DOHH2 (cell line): Measurements from ENCODE around the gene METTL23.
"Not testable (repeated sequence)": the region's sequence is repeated elsewhere in the genome, so short reads cannot be mapped to it uniquely, and the experiment has no call there.

ENCODE experiments used
- H3F3A ChIP-seq: fragments of 200-600 bp; sonication (generic), shearing (Covaris generic); 2 replicates; pipeline ENCODE4 v1.6.0; 2016; ENCODE audit warnings: antibody characterized with exemption, mild to moderate bottlenecking; ENCODE audit not compliant: control insufficient read depth, insufficient read depth
- H3K27ac ChIP-seq: fragments of 200-600 bp; sonication (generic); 2 replicates; pipeline ENCODE4 v1.5.1; 2014; ENCODE audit warnings: low read depth, mild to moderate bottlenecking, low read length, moderate library complexity
- H3K27me3 ChIP-seq: fragments of 200-600 bp; sonication (generic); 2 replicates; pipeline ENCODE4 v1.6.1; 2014; ENCODE audit warnings: mild to moderate bottlenecking, low read length, mixed read lengths; ENCODE audit not compliant: control insufficient read depth
- H3K36me3 ChIP-seq: fragments of 200-600 bp; sonication (generic); 2 replicates; pipeline ENCODE4 v1.6.1; 2014; ENCODE audit warnings: mild to moderate bottlenecking, low read length, moderate library complexity, mixed read lengths; ENCODE audit not compliant: control insufficient read depth
- H3K4me1 ChIP-seq: fragments of 200-600 bp; sonication (generic); 2 replicates; pipeline ENCODE4 v1.6.1; 2014; ENCODE audit warnings: mild to moderate bottlenecking, low read length, mixed read lengths; ENCODE audit not compliant: control insufficient read depth
- H3K4me2 ChIP-seq: fragments of 200-600 bp; sonication (generic); 2 replicates; pipeline ENCODE4 v1.6.0; 2014; ENCODE audit warnings: mild to moderate bottlenecking, low read length, moderate library complexity
- H3K4me3 ChIP-seq: fragments of 200-600 bp; sonication (generic); 2 replicates; pipeline ENCODE4 v1.5.1; 2014; ENCODE audit warnings: mild to moderate bottlenecking, low read length, mixed read lengths
- H3K79me2 ChIP-seq: fragments of 200-600 bp; sonication (generic); 2 replicates; pipeline ENCODE4 v1.6.1; 2014; ENCODE audit warnings: mild to moderate bottlenecking, low read length, mixed read lengths; ENCODE audit not compliant: control insufficient read depth
- H3K9me2 ChIP-seq: fragments of 200-600 bp; sonication (generic); replicated peaks from 2 replicates; pipeline ENCODE4 v1.6.1; 2014; ENCODE audit warnings: mild to moderate bottlenecking, low read length, mixed read lengths; ENCODE audit not compliant: control insufficient read depth
- H3K9me3 ChIP-seq: fragments of 200-600 bp; sonication (generic); 2 replicates; pipeline ENCODE4 v1.6.1; 2014; ENCODE audit warnings: antibody characterized with exemption, low read length, mixed read lengths; ENCODE audit not compliant: control insufficient read depth, insufficient read depth
- H4K20me1 ChIP-seq: fragments of 200-600 bp; sonication (generic); 2 replicates; pipeline ENCODE4 v1.6.0; 2014; ENCODE audit warnings: low read depth, mild to moderate bottlenecking, antibody characterized with exemption, low read length, moderate library complexity; ENCODE audit not compliant: control insufficient read depth, insufficient read depth
- EZH2phosphoT487 ChIP-seq: fragments of 200-600 bp; sonication (generic); IDR thresholded peaks from 2 replicates; pipeline ENCODE4 v1.6.1; 2017; ENCODE audit warnings: borderline replicate concordance, mild to moderate bottlenecking, antibody characterized with exemption, low read length, moderate library complexity, mixed read lengths
- TF ChIP-seq, protein P1 (sequence below): fragments of 200-600 bp; sonication (generic); IDR thresholded peaks from one replicate; pipeline ENCODE4 v1.5.1; 2014; ENCODE audit warnings: antibody characterized with exemption, mild to moderate bottlenecking, low read depth, low read length; ENCODE audit not compliant: poor library complexity, severe bottlenecking

The METTL23 gene

DNA sequence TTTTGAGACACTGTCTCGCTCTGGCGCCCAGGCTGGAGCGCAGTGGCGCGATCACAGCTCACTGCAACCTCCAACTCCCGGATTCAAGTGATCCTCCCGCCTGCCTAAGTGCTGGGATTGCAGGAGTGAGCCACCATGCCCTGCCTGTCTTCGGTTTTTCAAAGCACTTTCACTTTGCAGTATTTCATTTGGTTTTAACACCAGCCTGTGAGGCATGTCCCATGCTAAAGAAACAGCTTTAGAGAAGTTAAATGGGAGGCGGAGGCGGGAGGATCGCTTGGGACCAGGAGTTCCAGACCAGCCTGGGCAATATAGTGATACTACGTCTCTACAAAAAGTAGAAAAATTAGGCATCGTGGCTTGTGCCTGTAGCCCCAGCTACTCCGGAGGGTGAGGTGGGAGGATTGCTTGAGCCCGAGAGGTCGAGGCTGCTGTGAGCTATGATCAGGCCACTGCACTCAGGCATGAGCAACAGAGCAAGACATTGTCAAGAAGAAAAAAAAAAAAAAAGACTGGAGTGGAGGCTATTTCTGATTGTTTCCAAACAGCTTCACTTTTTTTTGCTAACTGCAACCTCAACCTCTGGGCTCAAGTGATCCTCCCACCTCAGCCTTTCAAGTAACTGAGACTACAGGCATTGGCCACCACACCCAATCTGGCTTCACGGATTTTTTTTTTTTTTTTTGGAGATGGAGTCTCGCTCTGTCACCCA is 1.3 kb downstream of the METTL23 start:
- Histone ChIP-seq H3K79me2 (peaks cover 89% of the 10 kb centered on the region), H3K27me3 (no peaks in the 10 kb centered on the region), H3K9me2 (no peaks in the 10 kb centered on the region), H3K4me3 (peak overlapping the region; percentile 84), H3F3A (peaks cover 37% of the 10 kb centered on the region), H3K9me3 (no peaks in the 10 kb centered on the region), H3K27ac (peak overlapping the region; percentile 93), H3K36me3 (peaks cover 80% of the 10 kb centered on the region), H3K4me1 (peaks cover 59% of the 10 kb centered on the region), H4K20me1 (peaks cover 3% of the 10 kb centered on the region; the same call in 1 of the 2 replicates), H3K4me2 (peak overlapping the region; percentile 95)
- no peak for TF ChIP-seq EZH2phosphoT487
- TF ChIP-seq, protein P1, sequence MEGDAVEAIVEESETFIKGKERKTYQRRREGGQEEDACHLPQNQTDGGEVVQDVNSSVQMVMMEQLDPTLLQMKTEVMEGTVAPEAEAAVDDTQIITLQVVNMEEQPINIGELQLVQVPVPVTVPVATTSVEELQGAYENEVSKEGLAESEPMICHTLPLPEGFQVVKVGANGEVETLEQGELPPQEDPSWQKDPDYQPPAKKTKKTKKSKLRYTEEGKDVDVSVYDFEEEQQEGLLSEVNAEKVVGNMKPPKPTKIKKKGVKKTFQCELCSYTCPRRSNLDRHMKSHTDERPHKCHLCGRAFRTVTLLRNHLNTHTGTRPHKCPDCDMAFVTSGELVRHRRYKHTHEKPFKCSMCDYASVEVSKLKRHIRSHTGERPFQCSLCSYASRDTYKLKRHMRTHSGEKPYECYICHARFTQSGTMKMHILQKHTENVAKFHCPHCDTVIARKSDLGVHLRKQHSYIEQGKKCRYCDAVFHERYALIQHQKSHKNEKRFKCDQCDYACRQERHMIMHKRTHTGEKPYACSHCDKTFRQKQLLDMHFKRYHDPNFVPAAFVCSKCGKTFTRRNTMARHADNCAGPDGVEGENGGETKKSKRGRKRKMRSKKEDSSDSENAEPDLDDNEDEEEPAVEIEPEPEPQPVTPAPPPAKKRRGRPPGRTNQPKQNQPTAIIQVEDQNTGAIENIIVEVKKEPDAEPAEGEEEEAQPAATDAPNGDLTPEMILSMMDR: no peak

GRCh38 chr17:76731800-76732733 is 5.4 kb downstream of the METTL23 start:
- Histone ChIP-seq H4K20me1 (peaks cover 28% of the 10 kb centered on the region), H3K36me3 (peaks cover 92% of the 10 kb centered on the region), H3K27ac (peak overlapping the region; percentile 30), H3K4me1 (peaks cover 68% of the 10 kb centered on the region), H3K79me2 (peaks cover 95% of the 10 kb centered on the region), H3K4me3 (peak overlapping the region; percentile 89; the same call in 1 of the 2 replicates), H3F3A (peaks cover 75% of the 10 kb centered on the region), H3K4me2 (peak overlapping the region; percentile 66)
- H3K9me2 ChIP-seq, H3K27me3 ChIP-seq, H3K9me3 ChIP-seq: not testable (repeated sequence)

- Histone ChIP-seq H3K79me2 (peaks cover 88% of the 10 kb centered on the region), H4K20me1 (peaks cover 28% of the 10 kb centered on the region), H3K4me1 (peaks cover 64% of the 10 kb centered on the region), H3K9me3 (no peaks in the 10 kb centered on the region), H3K27ac (peak overlapping the region; percentile 93), H3K9me2 (no peaks in the 10 kb centered on the region), H3K27me3 (no peaks in the 10 kb centered on the region), H3F3A (peaks cover 70% of the 10 kb centered on the region), H3K36me3 (peaks cover 84% of the 10 kb centered on the region), H3K4me3 (peak overlapping the region; percentile 89), H3K4me2 (peak overlapping the region; percentile 66)
- no peak for TF ChIP-seq EZH2phosphoT487
- TF ChIP-seq, protein P1: no peak
Observed at GRCh38 chr17:76732734-76733617, 6.3 kb downstream of the METTL23 start.
